Sigmoid colon (tissue), 4 donors: Measurements from ENCODE around the gene THEM5.

Experiments
- CTCF ChIP-seq, 4 experiments: fragments of 450-650 bp in 3 of 4; fragments of 200-600 bp in 1 of 4; IDR thresholded peaks; one replicate each; pipeline ENCODE4 v1.5.1; 2016 to 2019; ENCODE audit warnings: antibody characterized with exemption in 4 of 4, mild to moderate bottlenecking in 3 of 4, moderate library complexity in 2 of 4
- EP300 ChIP-seq, 4 donors: sonication (generic); formaldehyde crosslinking; IDR thresholded peaks; one replicate each; pipeline ENCODE4 v1.6.1; 2017; ENCODE audit warnings: antibody characterized with exemption in 4 of 4
- POLR2A ChIP-seq, 2 donors: fragments of 450-650 bp; IDR thresholded peaks; one replicate each; pipeline ENCODE4 v1.6.1; 2016; ENCODE audit warnings: antibody characterized with exemption in 2 of 2, mild to moderate bottlenecking in 2 of 2, moderate library complexity in 2 of 2
- POLR2AphosphoS5 ChIP-seq, 4 donors: sonication (generic); formaldehyde crosslinking; IDR thresholded peaks; one replicate each; pipeline ENCODE4 v1.6.1; 2017; ENCODE audit warnings: antibody characterized with exemption in 4 of 4

- TF ChIP-seq POLR2A (IDR thresholded peaks at IDR 0.05) (no peak), CTCF (IDR thresholded peaks at IDR 0.05) (no peak), POLR2AphosphoS5 (IDR thresholded peaks at IDR 0.05) (no peak), EP300 (IDR thresholded peaks at IDR 0.05) (no peak)
Measured at GRCh38 chr1:151898519-151898991, 45.0 kb upstream of the THEM5 start.
